Neural progenitor cell (in vitro differentiated cells): Measurements from ENCODE around the gene DLL1. TPM values are rescaled to one million over a fixed set of nuclear protein-coding genes. Genes with fewer than 3 reads are reported as not detected.

Source experiments
- DNase-seq: peaks from one replicate; pipeline ENCODE4 v3.0.0-alpha.2; 2016; ENCODE audit warnings: low spot score
- H2AFZ ChIP-seq: fragments of 200-600 bp; sonication (generic); replicated peaks from 2 replicates; pipeline ENCODE4 v1.6.1; 2016; ENCODE audit warnings: antibody characterized with exemption
- H3F3A ChIP-seq: fragments of 200-600 bp; sonication (generic); 2 replicates; pipeline ENCODE4 v1.6.1; 2016; ENCODE audit warnings: antibody characterized with exemption, low read depth
- H3K27ac ChIP-seq: fragments of 200-600 bp; sonication (generic); 2 replicates; pipeline ENCODE4 v1.5.1; 2016; ENCODE audit warnings: mild to moderate bottlenecking
- H3K27me3 ChIP-seq: fragments of 200-600 bp; sonication (generic); 2 replicates; pipeline ENCODE4 v1.6.1; 2016; ENCODE audit warnings: mild to moderate bottlenecking, moderate library complexity
- H3K36me3 ChIP-seq: fragments of 200-600 bp; sonication (generic); 2 replicates; pipeline ENCODE4 v1.5.1; 2016
- H3K4me1 ChIP-seq: fragments of 200-600 bp; sonication (generic); 2 replicates; pipeline ENCODE4 v1.6.1; 2016; ENCODE audit warnings: mixed run types
- H3K4me2 ChIP-seq: fragments of 200-600 bp; sonication (generic); 2 replicates; pipeline ENCODE4 v1.6.1; 2016
- H3K4me3 ChIP-seq: fragments of 200-600 bp; sonication (generic); 2 replicates; pipeline ENCODE4 v1.5.1; 2016
- H3K79me2 ChIP-seq: fragments of 200-600 bp; sonication (generic); 2 replicates; pipeline ENCODE4 v1.6.1; 2016; ENCODE audit warnings: low read depth
- H3K9ac ChIP-seq: fragments of 200-600 bp; sonication (generic); 2 replicates; pipeline ENCODE4 v1.6.1; 2016
- H3K9me3 ChIP-seq: fragments of 200-600 bp; sonication (generic); 2 replicates; pipeline ENCODE4 v1.5.1; 2016; ENCODE audit warnings: low read depth
- H4K20me1 ChIP-seq: fragments of 200-600 bp; sonication (generic); 2 replicates; pipeline ENCODE4 v1.6.1; 2016; ENCODE audit warnings: low read depth
- H3K27ac Mint-ChIP-seq: 3 replicates; pipeline ENCODE4 v1.8.0; 2021; ENCODE audit warnings: mixed read lengths
- H3K27me3 Mint-ChIP-seq: 2 replicates; pipeline ENCODE4 v1.8.0; 2022; ENCODE audit warnings: low read depth, mild to moderate bottlenecking, inconsistent platforms, moderate library complexity, mixed read lengths; ENCODE audit not compliant: insufficient read depth
- H3K36me3 Mint-ChIP-seq: 3 replicates; pipeline ENCODE4 v1.8.0; 2021; ENCODE audit warnings: mixed read lengths
- H3K4me1 Mint-ChIP-seq: 3 replicates; pipeline ENCODE4 v1.8.0; 2021; ENCODE audit warnings: mixed read lengths
- H3K4me3 Mint-ChIP-seq: 3 replicates; pipeline ENCODE4 v1.8.0; 2021; ENCODE audit warnings: mild to moderate bottlenecking, moderate library complexity, mixed read lengths
- H3K9me3 Mint-ChIP-seq: 3 replicates; pipeline ENCODE4 v1.8.0; 2020; ENCODE audit warnings: mixed read lengths
- EZH2 ChIP-seq: fragments of 200-600 bp; sonication (generic); IDR thresholded peaks from 2 replicates; pipeline ENCODE4 v1.6.1; 2017; ENCODE audit warnings: antibody characterized with exemption, mild to moderate bottlenecking, moderate library complexity
- EZH2phosphoT487 ChIP-seq: fragments of 200-600 bp; sonication (generic); IDR thresholded peaks from 2 replicates; pipeline ENCODE4 v1.6.1; 2017; ENCODE audit warnings: antibody characterized with exemption
- microRNA-seq: library from miRNA; unstranded; fragments of <30 nt; microRNA quantifications from one replicate; pipeline ENCODE4, GENCODE V29; 2016
- small RNA-seq: library from RNA; depleted of rRNA; stranded (forward); fragments of <200 nt; gene quantifications from one replicate; pipeline ENCODE3, GENCODE V24; 2015
- total RNA-seq: library from RNA; depleted of rRNA; stranded (reverse); fragments of >200 nt; gene quantifications from 2 replicates; pipeline ENCODE4 v1.2.3, GENCODE V29; 2015; ENCODE audit warnings: low replicate concordance
- TF ChIP-seq, protein P1 (sequence below): fragments of 200-600 bp; sonication (generic); IDR thresholded peaks from 2 replicates; pipeline ENCODE4 v1.5.1; 2017; ENCODE audit warnings: antibody characterized with exemption, mild to moderate bottlenecking

Gene DLL1
- total RNA-seq, 1 donor from 2014 or later: 35.9 TPM

DNA sequence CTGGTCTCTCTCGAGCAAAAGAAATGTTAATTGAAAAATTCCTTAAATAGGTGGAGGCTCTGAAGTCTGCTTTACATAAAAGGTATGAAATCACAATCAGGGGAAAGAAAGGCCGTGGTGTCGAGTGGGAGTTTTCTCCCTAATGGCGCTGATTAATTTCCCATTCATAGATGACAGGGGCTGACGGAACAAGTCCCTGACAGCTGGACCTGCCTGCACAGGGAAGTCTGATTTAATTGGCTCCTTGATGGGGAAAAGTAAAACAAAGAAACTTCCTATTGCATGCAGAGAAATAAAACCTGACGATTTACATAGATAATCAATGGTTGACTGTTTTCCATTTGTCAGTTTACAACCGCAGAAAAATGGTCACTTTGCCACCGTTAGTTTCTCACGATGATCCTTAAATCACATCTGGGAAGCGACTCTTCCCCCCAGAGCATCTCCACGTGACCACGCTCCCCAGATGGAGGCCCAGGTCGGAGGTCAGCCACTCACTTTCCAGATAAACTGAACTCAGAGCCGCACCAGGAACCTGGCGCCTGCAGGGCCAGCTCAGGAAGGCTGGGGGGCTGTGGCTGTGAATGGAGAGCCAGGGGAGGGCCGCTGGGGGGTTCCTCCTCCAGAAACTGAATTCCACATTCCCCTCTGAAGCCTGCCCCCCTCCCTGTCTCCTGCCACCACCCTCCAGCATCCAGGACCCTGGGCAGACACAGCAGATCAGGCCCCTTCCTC lies 55.3 kb downstream of the DLL1 start:
- Histone ChIP-seq H3K79me2 (no peaks in the 10 kb centered on the region), H3K36me3 (no peaks in the 10 kb centered on the region), H3K27me3 (no peaks in the 10 kb centered on the region), H2AFZ (no peak overlapping the region), H4K20me1 (no peaks in the 10 kb centered on the region), H3K4me3 (peak overlapping the region; percentile 6), H3F3A (peaks cover 43% of the 10 kb centered on the region), H3K9ac (no peak overlapping the region), H3K4me2 (peak overlapping the region; percentile 65), H3K27ac (peak overlapping the region; percentile 93), H3K9me3 (no peaks in the 10 kb centered on the region), H3K4me1 (peaks cover 55% of the 10 kb centered on the region)
- no peak for TF ChIP-seq EZH2phosphoT487
- no peak for TF ChIP-seq EZH2
- TF ChIP-seq, protein P1, sequence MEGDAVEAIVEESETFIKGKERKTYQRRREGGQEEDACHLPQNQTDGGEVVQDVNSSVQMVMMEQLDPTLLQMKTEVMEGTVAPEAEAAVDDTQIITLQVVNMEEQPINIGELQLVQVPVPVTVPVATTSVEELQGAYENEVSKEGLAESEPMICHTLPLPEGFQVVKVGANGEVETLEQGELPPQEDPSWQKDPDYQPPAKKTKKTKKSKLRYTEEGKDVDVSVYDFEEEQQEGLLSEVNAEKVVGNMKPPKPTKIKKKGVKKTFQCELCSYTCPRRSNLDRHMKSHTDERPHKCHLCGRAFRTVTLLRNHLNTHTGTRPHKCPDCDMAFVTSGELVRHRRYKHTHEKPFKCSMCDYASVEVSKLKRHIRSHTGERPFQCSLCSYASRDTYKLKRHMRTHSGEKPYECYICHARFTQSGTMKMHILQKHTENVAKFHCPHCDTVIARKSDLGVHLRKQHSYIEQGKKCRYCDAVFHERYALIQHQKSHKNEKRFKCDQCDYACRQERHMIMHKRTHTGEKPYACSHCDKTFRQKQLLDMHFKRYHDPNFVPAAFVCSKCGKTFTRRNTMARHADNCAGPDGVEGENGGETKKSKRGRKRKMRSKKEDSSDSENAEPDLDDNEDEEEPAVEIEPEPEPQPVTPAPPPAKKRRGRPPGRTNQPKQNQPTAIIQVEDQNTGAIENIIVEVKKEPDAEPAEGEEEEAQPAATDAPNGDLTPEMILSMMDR: no peak
- Mint-ChIP-seq H3K27me3 (peaks cover 7% of the 10 kb centered on the region), H3K4me1 (peaks cover 60% of the 10 kb centered on the region), H3K36me3 (no peaks in the 10 kb centered on the region), H3K9me3 (no peaks in the 10 kb centered on the region), H3K27ac (peak overlapping the region; percentile 94), H3K4me3 (peak overlapping the region; percentile 46)
- DNase-seq: peak; percentile 81

DNA sequence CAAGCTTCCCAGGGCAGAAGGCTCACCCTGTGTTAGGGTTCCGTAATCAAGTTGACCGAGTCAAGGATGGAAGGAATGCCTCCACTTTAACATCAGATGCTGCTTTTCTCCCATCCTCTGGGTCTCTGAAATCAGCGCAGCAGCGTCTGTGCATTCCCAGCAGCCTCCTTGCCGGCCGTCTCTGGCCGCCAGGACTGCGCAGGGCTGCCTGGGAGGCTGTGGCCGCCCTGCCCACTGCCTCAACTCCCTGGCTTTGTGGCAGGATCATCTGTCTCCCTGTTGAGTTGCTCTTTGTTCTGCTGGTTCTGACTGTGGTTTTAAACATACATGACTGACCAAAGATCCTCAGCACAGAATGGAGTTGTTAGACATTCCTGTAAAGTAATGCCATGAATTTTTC lies 56.5 kb downstream of the DLL1 start:
- H3K27ac ChIP-seq: peak overlapping the region; percentile 93
- H4K20me1 ChIP-seq: no peaks in the 10 kb centered on the region
- H3K4me3 ChIP-seq: peak overlapping the region; percentile 6
- TF ChIP-seq, protein P1: no peak
- no peak for TF ChIP-seq EZH2phosphoT487
- TF ChIP-seq EZH2: peak; percentile 36
- H3K79me2 ChIP-seq: no peaks in the 10 kb centered on the region
- H3K27ac Mint-ChIP-seq: peak overlapping the region; percentile 15
- peaks cover 6% of the 10 kb centered on the region for H3K27me3 Mint-ChIP-seq
- no peak overlapping the region for H3K9ac ChIP-seq
- H3K36me3 ChIP-seq: no peaks in the 10 kb centered on the region
- peaks cover 43% of the 10 kb centered on the region for H3F3A ChIP-seq
- H3K4me2 ChIP-seq: peak overlapping the region; percentile 65
- no peaks in the 10 kb centered on the region for H3K36me3 Mint-ChIP-seq
- peak overlapping the region; percentile 18 for H3K4me3 Mint-ChIP-seq
- H3K4me1 ChIP-seq: peaks cover 55% of the 10 kb centered on the region
- H2AFZ ChIP-seq: no peak overlapping the region
- peak; percentile 87 for DNase-seq
- H3K4me1 Mint-ChIP-seq: peaks cover 60% of the 10 kb centered on the region
- H3K9me3 Mint-ChIP-seq: no peaks in the 10 kb centered on the region
- H3K9me3 ChIP-seq: no peaks in the 10 kb centered on the region
- H3K27me3 ChIP-seq: no peaks in the 10 kb centered on the region

DNA sequence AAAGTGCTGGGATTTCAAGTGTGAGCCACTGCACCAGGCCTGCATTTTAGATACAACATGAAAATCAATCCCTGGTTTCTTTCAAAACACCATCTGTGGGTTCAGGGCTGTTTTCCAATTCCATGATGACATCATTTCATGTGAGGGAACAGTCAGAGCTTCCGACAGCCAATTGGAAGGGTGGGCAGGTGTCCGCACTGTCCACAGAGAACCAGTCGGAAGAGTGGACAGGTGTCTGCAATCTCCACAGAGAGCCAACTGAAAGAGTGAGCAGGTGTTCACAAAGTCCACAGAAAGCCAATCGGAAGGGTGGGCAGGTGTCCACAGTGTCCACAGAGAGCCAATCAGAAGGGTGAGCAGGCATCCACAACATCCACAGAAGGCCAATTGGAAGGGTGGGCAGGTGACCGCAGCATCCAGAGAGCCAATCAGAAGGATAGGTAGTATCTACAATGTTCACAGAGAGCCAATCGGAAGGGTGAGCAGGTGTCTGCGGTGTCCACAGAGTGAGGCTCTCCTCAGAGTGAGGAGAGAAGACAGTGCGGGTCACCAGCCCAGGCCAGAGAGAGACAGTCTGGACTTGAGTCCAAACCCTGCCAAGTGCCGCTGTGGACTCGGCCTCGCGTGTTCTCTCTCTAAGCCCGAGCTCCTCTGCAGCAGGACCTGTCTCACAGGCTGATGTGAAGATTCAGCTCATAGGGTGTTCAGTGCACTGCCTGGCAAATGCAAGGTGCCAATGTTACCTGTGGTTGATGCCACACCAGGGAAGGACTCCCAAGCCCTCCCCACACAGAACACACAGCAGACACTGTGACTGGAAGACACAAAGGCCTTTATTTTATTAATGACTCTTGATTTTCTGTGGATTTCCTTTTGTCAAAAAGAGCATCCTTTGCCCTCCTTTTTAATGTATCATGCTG lies 57.3 kb downstream of the DLL1 start:
- no peak overlapping the region for H3K4me3 Mint-ChIP-seq
- peaks cover 55% of the 10 kb centered on the region for H3K4me1 ChIP-seq
- no peak for TF ChIP-seq EZH2phosphoT487
- TF ChIP-seq, protein P1: no peak
- TF ChIP-seq EZH2: no peak
- H2AFZ ChIP-seq: no peak overlapping the region
- no peaks in the 10 kb centered on the region for H3K27me3 ChIP-seq
- H3K9me3 ChIP-seq: no peaks in the 10 kb centered on the region
- no peaks in the 10 kb centered on the region for H3K9me3 Mint-ChIP-seq
- H3K36me3 Mint-ChIP-seq: no peaks in the 10 kb centered on the region
- H3K4me3 ChIP-seq: no peak overlapping the region
- no peaks in the 10 kb centered on the region for H3K36me3 ChIP-seq
- no peak overlapping the region for H3K27ac Mint-ChIP-seq
- H4K20me1 ChIP-seq: no peaks in the 10 kb centered on the region
- peak overlapping the region; percentile 93 for H3K27ac ChIP-seq
- DNase-seq: no peak
- no peak overlapping the region for H3K4me2 ChIP-seq
- peaks cover 43% of the 10 kb centered on the region for H3F3A ChIP-seq
- H3K27me3 Mint-ChIP-seq: peaks cover 10% of the 10 kb centered on the region
- H3K79me2 ChIP-seq: no peaks in the 10 kb centered on the region
- H3K4me1 Mint-ChIP-seq: peaks cover 59% of the 10 kb centered on the region
- no peak overlapping the region for H3K9ac ChIP-seq

Small RNA genes lying within 50 kb of the gene (microRNA-seq; reads per million reads assigned to microRNA genes)
- gene MIR4644: not detected

Small RNA genes lying within 50 kb of the gene (small RNA-seq; reads per million reads assigned to genes)
- gene MIR4644: not detected

Other genes with a start within 250 kb of the DLL1 start
- gene FAM120B, start 15.7 kb upstream of the DLL1 start, total RNA-seq: 19.7 and 20.3 TPM in 2 replicates